ENCODE results near the gene AHI1. TPM values are rescaled to one million over a fixed set of nuclear protein-coding genes. Genes with fewer than 3 reads are reported as not detected.

The AHI1 gene
- total and polyA plus RNA-seq, 2 of the 13 experiments (the other 11 are each of a cell fraction or from before 2014, with no cell fraction given): 7.2 to 18.6 TPM

GRCh38 chr6:135522965-135523692, 25.6 kb upstream of the AHI1 start (continued):
- no peak for TF ChIP-seq KDM5A (IDR thresholded peaks at IDR 0.05; ENCODE audit: borderline replicate concordance, low read length)
- TF ChIP-seq ZNF75D (CRISPR knock-in tag; IDR thresholded peaks at IDR 0.05; ENCODE audit: borderline replicate concordance): no peak
- no peak for TF ChIP-seq ZNF878 (CRISPR knock-in tag; IDR thresholded peaks at IDR 0.05)
- TF ChIP-seq ZNF792 (CRISPR knock-in tag; IDR thresholded peaks at IDR 0.05): no peak
- TF ChIP-seq ATF7-NPFF (CRISPR knock-in tag; IDR thresholded peaks at IDR 0.05; ENCODE audit: low read depth): no peak
- no peak for TF ChIP-seq ARNT2 (CRISPR knock-in tag; IDR thresholded peaks at IDR 0.05; ENCODE audit: low read depth)
- no peak for TF ChIP-seq CBX1 (IDR thresholded peaks at IDR 0.05; ENCODE audit: low read depth)
- TF ChIP-seq E2F5 (CRISPR knock-in tag; conservative IDR thresholded peaks at IDR 0.05): no peak
- no peak for TF ChIP-seq BCLAF1 (IDR thresholded peaks at IDR 0.05)
- no peak for TF ChIP-seq NFKB2 (CRISPR knock-in tag; IDR thresholded peaks at IDR 0.05; ENCODE audit: borderline replicate concordance)
- no peak for TF ChIP-seq IKZF1 (IDR thresholded peaks at IDR 0.05)
- no peak for TF ChIP-seq ZNF619 (CRISPR knock-in tag; IDR thresholded peaks at IDR 0.05)
- no peak for TF ChIP-seq ZNF335 (CRISPR knock-in tag; IDR thresholded peaks at IDR 0.05)
- TF ChIP-seq ISL2 (CRISPR knock-in tag; IDR thresholded peaks at IDR 0.05): peak; percentile 41; the same call in 1 of the 2 replicates
- no peak for TF ChIP-seq DNMT1 (CRISPR knock-in tag; IDR thresholded peaks at IDR 0.05)
- TF ChIP-seq ZNF382 (CRISPR knock-in tag; IDR thresholded peaks at IDR 0.05; ENCODE audit: borderline replicate concordance): no peak
- TF ChIP-seq NFIB (CRISPR knock-in tag; IDR thresholded peaks at IDR 0.05; ENCODE audit: borderline replicate concordance): no peak
- TF ChIP-seq TOPORS (CRISPR knock-in tag; IDR thresholded peaks at IDR 0.05): no peak
- no peak for TF ChIP-seq TRAFD1 (CRISPR knock-in tag; IDR thresholded peaks at IDR 0.05; ENCODE audit: borderline replicate concordance)
- TF ChIP-seq KLF16 (CRISPR knock-in tag; IDR thresholded peaks at IDR 0.05): peak in 1 of 2 experiments; percentile 76; a peak in 1 of 4 replicates
- no peak for TF ChIP-seq SP5 (CRISPR knock-in tag; IDR thresholded peaks at IDR 0.05; ENCODE audit: borderline replicate concordance, low read depth)
- TF ChIP-seq DPF2 (CRISPR knock-in tag; IDR thresholded peaks at IDR 0.05; ENCODE audit: borderline replicate concordance, low read depth): no peak
- TF ChIP-seq ESRRA (CRISPR knock-in tag; IDR thresholded peaks at IDR 0.05; ENCODE audit: low read depth): no peak
- no peak for TF ChIP-seq UBTF (CRISPR knock-in tag; IDR thresholded peaks at IDR 0.05)
